HG02981 (cell line): ENCODE results near the gene COLQ.

Experiments used
- ATAC-seq: cut with Tn5 transposase; IDR thresholded peaks from one replicate; pipeline ENCODE4 v1.9.1; 2021; ENCODE audit warnings: mild to moderate bottlenecking, moderate library complexity; ENCODE audit not compliant: unreplicated experiment

COLQ gene

GRCh38 chr3:15520804-15521572 is 518 bp downstream of the COLQ start:
- ATAC-seq, result no peak

GRCh38 chr3:15520185-15520584 is 1.3 kb downstream of the COLQ start:
- no peak for ATAC-seq

- ATAC-seq, result no peak
Measured at GRCh38 chr3:15519096-15519495, 2.4 kb downstream of the COLQ start.

- ATAC-seq, result no peak
Measured at GRCh38 chr3:15514663-15515340, 6.7 kb downstream of the COLQ start.

GRCh38 chr3:15513810-15514662 is 7.5 kb downstream of the COLQ start:
- no peak for ATAC-seq

- no peak for ATAC-seq
Measured at GRCh38 chr3:15513116-15513515, 8.4 kb downstream of the COLQ start.

- no peak for ATAC-seq
Measured at GRCh38 chr3:15512166-15512565, 9.3 kb downstream of the COLQ start.

- ATAC-seq, result no peak
Measured at GRCh38 chr3:15511156-15511555, 10.3 kb downstream of the COLQ start.

GRCh38 chr3:15510493-15510892 is 11.0 kb downstream of the COLQ start:
- ATAC-seq, result no peak

- ATAC-seq, result no peak
Measured at GRCh38 chr3:15506571-15506970, 14.9 kb downstream of the COLQ start.

- no peak for ATAC-seq
Measured at GRCh38 chr3:15505479-15506165, 15.9 kb downstream of the COLQ start.

GRCh38 chr3:15502616-15503015 is 18.9 kb downstream of the COLQ start:
- ATAC-seq, result no peak

GRCh38 chr3:15501126-15501525 is 20.4 kb downstream of the COLQ start:
- ATAC-seq, result no peak

GRCh38 chr3:15500107-15500724 is 21.3 kb downstream of the COLQ start:
- ATAC-seq, result no peak

- no peak for ATAC-seq
Measured at GRCh38 chr3:15499536-15499935, 22.0 kb downstream of the COLQ start.

GRCh38 chr3:15498431-15499214 is 22.9 kb downstream of the COLQ start:
- no peak for ATAC-seq

- ATAC-seq, result no peak
Measured at GRCh38 chr3:15497964-15498363, 23.5 kb downstream of the COLQ start.

GRCh38 chr3:15496341-15496664 is 25.2 kb downstream of the COLQ start:
- no peak for ATAC-seq

- no peak for ATAC-seq
Measured at GRCh38 chr3:15495461-15496340, 25.8 kb downstream of the COLQ start.
